ENCODE measurements around the gene HOXD10.

The HOXD10 gene

GRCh38 chr2:176138526-176138922 is 21.9 kb downstream of the HOXD10 start:
- intact Hi-C loops (cut with DNase I): loop anchor here (5.0 kb wide), 1 partner anchor 419 kb away; no protein-coding TSS in a partner anchor
- DNase-seq: no peak

DNA sequence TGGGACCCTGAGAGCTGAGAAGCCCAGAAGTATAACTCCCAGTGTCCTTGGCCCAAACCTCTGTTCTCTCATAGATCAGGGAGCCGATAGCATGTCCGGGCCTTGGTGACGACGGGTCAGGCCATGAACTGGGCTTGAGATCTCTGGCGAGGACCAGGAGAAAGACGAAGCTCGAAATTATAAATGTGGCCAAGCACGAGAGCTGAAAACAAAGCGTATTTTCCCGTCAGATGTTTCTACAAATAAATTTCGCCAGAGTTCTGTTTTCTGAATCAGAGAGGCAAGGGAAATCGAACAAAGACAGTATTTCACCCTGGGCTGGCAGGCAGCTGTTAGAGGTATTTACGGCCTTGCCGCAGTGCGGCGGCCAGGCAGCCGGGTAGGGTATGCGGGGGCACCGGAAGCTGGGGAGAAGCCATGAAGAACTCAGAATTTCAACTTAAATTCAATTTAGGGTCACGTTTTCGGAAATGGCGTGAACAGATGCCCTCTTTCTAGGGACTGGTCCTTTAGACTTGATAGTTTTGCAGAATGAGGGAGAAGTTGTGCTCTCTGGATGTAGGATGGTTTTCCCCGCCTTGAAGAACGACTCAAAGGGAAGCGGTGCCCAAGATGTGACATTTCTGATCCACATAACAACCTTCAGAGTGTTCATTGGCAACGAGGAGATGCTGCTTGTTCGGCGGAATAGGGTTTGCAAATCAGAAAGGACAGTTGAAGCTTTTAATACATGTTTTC is 22.5 kb downstream of the HOXD10 start:
- intact Hi-C loops (cut with DNase I): loop anchor here (5.0 kb wide), 1 partner anchor 418 kb away; no protein-coding TSS in a partner anchor
- DNase-seq: peak in 1 of 42 donors; percentile 12

DNA sequence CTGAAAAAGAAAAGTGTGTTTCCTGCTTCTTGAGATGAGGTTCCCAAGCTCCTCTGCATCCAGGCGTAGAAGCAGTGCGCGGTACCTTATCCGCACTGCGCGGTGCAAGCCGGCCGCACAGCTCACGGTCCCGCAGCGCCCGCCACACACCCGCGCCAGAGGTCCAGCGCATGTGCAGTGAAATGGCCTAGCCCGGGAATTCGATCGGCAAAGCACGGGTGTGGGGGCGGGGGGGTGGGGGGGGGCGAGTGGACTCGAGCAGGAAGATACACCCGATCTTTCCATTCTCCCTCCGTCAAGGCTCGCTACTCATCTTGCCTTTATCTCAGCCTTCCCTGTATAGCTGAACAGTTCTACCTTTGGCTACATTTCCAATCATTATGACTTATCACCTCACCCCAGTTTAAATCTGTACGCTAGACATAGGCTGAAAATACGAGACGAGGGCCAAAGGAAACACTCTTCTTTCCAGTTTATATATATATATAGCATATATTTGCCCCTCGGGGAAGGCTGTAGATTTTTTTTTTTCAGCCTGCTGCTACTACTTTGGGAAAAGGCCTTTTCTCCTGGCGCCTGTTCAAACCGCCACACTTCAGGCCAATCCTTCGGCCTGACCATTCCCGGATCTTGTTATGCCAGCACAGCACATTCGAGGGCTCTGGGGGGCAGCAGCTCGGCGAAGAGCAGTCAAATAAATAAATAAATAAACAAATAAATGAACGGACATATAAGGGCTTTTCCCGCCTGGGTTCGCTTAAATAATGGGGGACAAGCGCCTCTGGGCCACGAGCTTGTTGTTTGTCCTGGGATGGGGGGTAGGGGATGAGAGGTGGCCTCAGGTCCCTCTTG is 23.3 kb downstream of the HOXD10 start:
- peak in 1 of 42 donors; percentile 32 for DNase-seq
- intact Hi-C loops (cut with DNase I): loop anchor here (5.0 to 10.0 kb wide), 4 partner anchors 317 to 1005 kb away; no protein-coding TSS in a partner anchor

DNA sequence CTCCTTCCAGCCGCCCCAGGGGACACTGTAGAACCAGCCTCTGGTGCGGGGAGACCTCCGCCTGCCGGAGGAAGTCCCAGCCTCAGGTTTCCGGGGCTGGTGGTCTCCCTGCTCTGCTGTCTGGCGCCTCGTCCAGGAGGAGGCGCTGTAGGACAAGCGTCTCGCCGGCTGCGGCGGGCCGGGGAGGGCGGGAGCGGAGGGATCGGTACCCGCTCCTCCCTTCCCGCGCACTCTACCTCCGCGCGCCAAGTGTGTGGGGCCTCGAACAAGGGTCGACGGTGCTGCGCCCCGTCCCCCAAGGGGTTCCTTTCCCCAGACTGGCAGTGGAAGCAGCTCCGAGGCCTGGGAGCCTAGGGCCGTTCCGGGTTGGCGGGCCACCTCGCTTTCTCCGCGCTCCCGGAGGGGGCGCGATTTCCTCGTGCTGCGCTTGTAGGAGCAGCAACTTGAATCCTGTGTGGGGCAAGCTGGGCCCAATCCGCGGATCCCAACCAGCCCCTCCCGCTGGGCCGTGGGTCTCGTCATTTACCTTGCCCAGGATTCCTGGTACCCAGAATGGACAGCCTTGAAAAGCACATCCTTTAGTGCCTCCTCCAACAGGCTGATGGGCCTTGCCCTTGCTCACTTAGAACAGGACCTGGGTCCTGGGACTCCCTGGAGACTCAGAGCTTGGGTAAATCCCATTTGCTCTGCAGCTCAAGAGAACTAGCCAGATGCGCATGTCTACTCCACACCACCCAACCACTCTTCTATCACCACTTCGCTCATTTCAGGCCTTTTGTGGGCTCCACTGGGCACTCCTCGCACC is 24.1 kb downstream of the HOXD10 start:
- intact Hi-C loops (cut with DNase I): loop anchor here (5.0 to 10.0 kb wide), 3 partner anchors 317 to 1004 kb away; no protein-coding TSS in a partner anchor
- DNase-seq: peak; percentile 22 to 85 (median 68)

DNA sequence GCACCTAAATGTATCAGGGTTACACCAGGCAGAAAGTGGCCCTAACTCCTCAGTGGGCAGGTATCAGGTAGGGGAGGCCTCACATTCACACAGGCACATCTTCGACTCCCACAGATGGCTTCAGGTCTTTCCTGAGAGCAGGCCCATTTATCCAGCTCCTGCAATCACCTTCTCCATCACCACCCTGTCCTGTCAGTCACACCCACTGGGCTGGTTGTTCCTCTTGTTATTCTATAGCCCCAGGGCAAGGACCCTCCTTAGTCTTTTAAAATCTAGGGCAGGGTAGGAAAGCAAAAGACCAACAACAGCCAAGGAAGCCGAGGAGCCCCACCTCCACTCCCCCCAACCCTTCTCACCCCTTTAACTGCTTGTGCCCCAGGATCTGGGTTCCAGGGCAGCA is 25.7 kb downstream of the HOXD10 start:
- intact Hi-C loops (cut with DNase I): loop anchor here (5.0 to 10.0 kb wide), 3 partner anchors 315 to 1003 kb away; no protein-coding TSS in a partner anchor
- DNase-seq: no peak

GRCh38 chr2:176145085-176145969 is 28.7 kb downstream of the HOXD10 start:
- DNase-seq: no peak
- intact Hi-C loops (cut with DNase I): loop anchor here (10.0 kb wide), 1 partner anchor 999 kb away; no protein-coding TSS in a partner anchor

GRCh38 chr2:176146101-176146500 is 29.5 kb downstream of the HOXD10 start:
- intact Hi-C loops (cut with DNase I): loop anchor here (10.0 kb wide), 1 partner anchor 999 kb away; no protein-coding TSS in a partner anchor
- no peak for DNase-seq

DNA sequence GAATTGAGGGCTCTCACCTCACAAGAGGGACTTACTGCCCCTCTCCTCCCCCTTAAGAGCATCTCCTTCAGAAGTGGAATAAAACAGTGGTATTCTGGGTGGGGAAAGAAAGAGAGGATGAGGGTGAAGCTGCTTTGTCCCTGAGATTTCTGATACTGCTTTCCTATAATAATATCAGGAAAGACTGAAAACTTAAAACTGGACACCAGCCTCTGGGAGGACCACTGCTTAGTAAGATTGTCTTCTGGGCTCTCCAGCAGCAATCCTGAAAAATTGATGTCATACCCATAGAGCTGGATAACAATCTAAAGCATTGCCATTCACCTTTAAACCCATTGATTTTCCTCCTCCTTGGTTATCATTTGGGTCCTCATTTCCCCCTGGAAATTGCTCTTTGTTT is 30.1 kb downstream of the HOXD10 start:
- no peak for DNase-seq
- intact Hi-C loops (cut with DNase I): loop anchor here (10.0 kb wide), 1 partner anchor 998 kb away; no protein-coding TSS in a partner anchor

DNA sequence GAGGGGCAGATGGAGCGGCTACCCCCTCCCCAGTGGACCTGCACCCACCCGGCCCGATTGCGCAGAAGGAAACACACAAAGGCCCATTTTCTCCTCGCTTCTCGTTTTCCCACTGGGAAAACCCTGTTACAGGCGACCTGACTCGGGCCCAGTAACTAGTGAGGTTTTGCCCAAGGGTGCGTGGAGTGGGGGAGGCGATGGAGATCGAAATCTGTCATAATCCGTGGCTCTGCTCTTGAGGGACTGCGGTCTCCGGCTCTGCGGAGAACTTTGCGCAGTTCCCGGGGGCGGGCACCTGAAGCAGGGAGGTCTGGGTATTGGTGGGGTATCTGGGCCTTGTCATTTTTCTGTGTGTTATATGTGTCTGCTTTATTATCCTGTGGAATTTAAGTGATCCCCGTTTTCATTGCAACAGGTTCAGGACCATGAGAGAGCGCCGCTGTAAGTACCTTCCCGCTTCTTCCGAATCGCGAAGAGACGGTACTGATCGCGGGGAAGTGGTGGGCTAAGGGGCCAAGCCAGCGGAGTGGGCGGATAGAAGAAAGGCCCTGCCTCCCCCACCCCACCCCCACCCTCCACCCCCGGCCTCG is 30.7 kb downstream of the HOXD10 start:
- intact Hi-C loops (cut with DNase I): loop anchor here (10.0 kb wide), 1 partner anchor 997 kb away; no protein-coding TSS in a partner anchor
- DNase-seq: no peak

- no peak for DNase-seq
- intact Hi-C loops (cut with DNase I): loop anchor here (10.0 kb wide), 1 partner anchor 997 kb away; no protein-coding TSS in a partner anchor
Observed at GRCh38 chr2:176147800-176148496, 31.4 kb downstream of the HOXD10 start.

- intact Hi-C loops (cut with DNase I): loop anchor here (10.0 kb wide), 1 partner anchor 996 kb away; no protein-coding TSS in a partner anchor
- DNase-seq: no peak
Observed at GRCh38 chr2:176148751-176149421, 32.3 kb downstream of the HOXD10 start.

DNA sequence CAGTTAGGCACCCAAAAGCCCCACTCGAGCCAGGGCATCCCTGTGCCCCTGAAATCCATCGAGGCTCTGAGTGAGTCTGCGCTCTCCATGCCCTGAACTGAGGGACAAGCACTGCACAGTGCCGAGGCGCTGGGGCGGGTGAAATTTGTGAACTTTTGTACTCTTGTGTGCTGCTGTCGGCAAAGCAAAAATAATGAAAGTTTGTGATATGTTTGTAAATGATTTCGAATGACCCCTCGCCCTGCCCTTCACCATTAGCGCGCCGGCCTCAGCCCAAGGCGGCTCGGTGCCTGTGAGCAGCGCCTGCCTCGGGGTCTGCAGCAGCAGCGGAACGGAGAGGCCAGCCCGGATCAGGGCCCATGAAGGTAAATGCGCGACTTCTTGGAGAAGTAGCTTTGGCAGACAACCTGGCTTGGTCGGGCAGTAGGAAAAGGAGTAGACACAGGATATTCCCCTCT is 32.9 kb downstream of the HOXD10 start:
- DNase-seq: no peak
- intact Hi-C loops (cut with DNase I): loop anchor here (10.0 kb wide), 1 partner anchor 995 kb away; no protein-coding TSS in a partner anchor

GRCh38 chr2:176149939-176150583 is 33.5 kb downstream of the HOXD10 start:
- intact Hi-C loops (cut with DNase I): loop anchor here (10.0 kb wide), 1 partner anchor 995 kb away; no protein-coding TSS in a partner anchor
- DNase-seq: no peak

DNA sequence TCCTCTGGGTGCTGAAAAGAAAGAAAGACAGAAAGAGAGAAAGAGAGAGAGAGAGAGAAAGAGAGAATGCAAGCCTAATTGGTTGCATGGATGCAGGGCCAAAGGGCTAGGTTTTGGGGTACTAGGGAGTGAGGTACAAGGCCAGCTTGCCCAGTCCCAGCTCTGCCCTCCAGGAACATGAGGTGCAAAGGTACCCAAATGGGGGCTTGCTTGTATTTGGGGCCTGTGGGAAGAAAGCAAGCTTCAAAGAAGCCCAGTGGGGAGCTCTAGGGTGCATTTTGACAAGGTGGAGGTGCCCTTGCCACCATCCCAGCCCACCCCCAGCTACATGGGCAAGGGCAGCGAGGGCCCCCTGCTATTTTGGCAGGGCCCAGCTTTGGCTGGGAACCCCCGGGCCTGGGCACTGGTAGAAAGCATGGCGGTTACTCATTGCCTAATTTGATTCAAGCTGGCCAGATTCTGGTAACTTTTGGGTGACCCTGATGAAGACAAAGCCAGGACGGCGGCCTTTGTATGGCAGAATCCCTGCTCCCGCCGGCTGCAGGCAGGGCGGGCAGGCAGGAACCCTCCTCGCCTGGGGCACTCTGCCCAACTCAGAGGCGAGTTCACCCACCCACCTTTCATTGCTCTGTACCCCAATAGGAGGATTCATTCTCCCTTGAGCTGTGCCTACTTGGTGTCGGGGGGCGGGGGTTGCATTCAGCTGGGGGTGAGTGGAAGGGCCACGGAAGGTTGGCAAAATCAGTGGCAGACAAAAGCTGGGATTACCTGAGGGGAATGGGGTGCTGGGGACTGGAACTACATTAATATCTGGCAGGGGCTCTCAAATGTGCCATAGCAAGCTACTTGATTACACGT is 34.2 kb downstream of the HOXD10 start:
- intact Hi-C loops (cut with DNase I): no loop called here
- no peak for DNase-seq
